AG04450 (cell line): ENCODE results near the gene GJC3. TPM values are rescaled to one million over a fixed set of nuclear protein-coding genes. Genes with fewer than 3 reads are reported as not detected.
A peak's percentile ranks its signal among the peaks of the same experiment; 100 is the strongest.

ENCODE experiments used
- CTCF ChIA-PET: fragments of 300-600, 350-600 bp; formaldehyde crosslinking; extraction: SDS; loops from one replicate; lab custom pipeline; 2022; ENCODE audit warnings: antibody characterized with exemption, inconsistent platforms; lab: Charles Lee
- POLR2A ChIA-PET: fragments of 350-600 bp; formaldehyde crosslinking; extraction: SDS; loops from one replicate; lab custom pipeline; 2021; ENCODE audit warnings: antibody characterized with exemption, inconsistent platforms; lab: Yijun Ruan, JAX
- DNase-seq: peaks from one replicate; pipeline ENCODE4 v3.0.0-alpha.2; 2011; ENCODE audit warnings: low read depth, low spot score
- H3K27ac ChIP-seq: one replicate; pipeline ENCODE4 v1.5.1; 2012; ENCODE audit warnings: low read depth, low read length, control low read depth
- H3K27me3 ChIP-seq: one replicate; pipeline ENCODE4 v1.6.0; 2012; ENCODE audit warnings: low read length; ENCODE audit not compliant: control insufficient read depth, insufficient read depth
- H3K4me3 ChIP-seq: 2 replicates; pipeline ENCODE4 v1.5.1; 2011; ENCODE audit warnings: mild to moderate bottlenecking, low read depth, low read length, control low read depth
- H3K9me3 ChIP-seq: 2 replicates; pipeline ENCODE4 v1.5.1; 2012; ENCODE audit warnings: low read length; ENCODE audit not compliant: control insufficient read depth, insufficient read depth
- CTCF ChIP-seq: IDR thresholded peaks from 2 replicates; pipeline ENCODE4 v1.5.1; 2011; ENCODE audit warnings: low read depth, low read length, control low read depth, inconsistent platforms
- polyA plus RNA-seq: library from polyadenylated mRNA; depleted of rRNA; stranded (reverse); fragments of >200 nt; gene quantifications from 2 replicates; pipeline ENCODE4 v1.2.3, GENCODE V29; 2011

GJC3 gene
- polyA plus RNA-seq, 1 experiment: not detected

GRCh38 chr7:99928188-99928587 lies 1.2 kb downstream of the GJC3 start:
- ChIA-PET POLR2A (interaction anchor here (0.7 kb wide), 1 partner anchor 9 kb away, joined by 3 read pairs; the partner anchor contains the start of gene TRIM4), CTCF (interaction anchor here (1.8 kb wide), 1 partner anchor 9 kb away, joined by 8 read pairs; the partner anchor contains the start of gene TRIM4)
- no peak for DNase-seq
- Histone ChIP-seq H3K4me3 (no peak overlapping the region), H3K27ac (no peak overlapping the region), H3K27me3 (peaks cover 14% of the 10 kb centered on the region), H3K9me3 (no peaks in the 10 kb centered on the region)
- no peak for TF ChIP-seq CTCF

- H3K27ac ChIP-seq: no peak overlapping the region
- ChIA-PET POLR2A (interaction anchor here (0.7 kb wide), 1 partner anchor 8 kb away, joined by 3 read pairs; the partner anchor contains the start of gene TRIM4), CTCF (no interaction called here)
- H3K4me3 ChIP-seq: no peak overlapping the region
- no peak for DNase-seq
- H3K27me3 ChIP-seq: peaks cover 13% of the 10 kb centered on the region
- H3K9me3 ChIP-seq: no peaks in the 10 kb centered on the region
- no peak for TF ChIP-seq CTCF
Measured at GRCh38 chr7:99927536-99927935, 1.9 kb downstream of the GJC3 start.

- TF ChIP-seq CTCF: no peak
- ChIA-PET CTCF (no interaction called here), POLR2A (no interaction called here)
- no peak for DNase-seq
- Histone ChIP-seq H3K9me3 (no peaks in the 10 kb centered on the region), H3K27ac (no peak overlapping the region), H3K4me3 (no peak overlapping the region), H3K27me3 (peaks cover 10% of the 10 kb centered on the region)
Measured at GRCh38 chr7:99926321-99926720, 3.1 kb downstream of the GJC3 start.

GRCh38 chr7:99923200-99923599 lies 6.2 kb downstream of the GJC3 start:
- TF ChIP-seq CTCF: no peak
- no peak for DNase-seq
- no peak overlapping the region for H3K27ac ChIP-seq
- no peak overlapping the region for H3K4me3 ChIP-seq
- POLR2A ChIA-PET: no interaction called here
- CTCF ChIA-PET: interaction anchor here (1.3 kb wide), 1 partner anchor 10 kb away, joined by 4 read pairs; no protein-coding TSS in a partner anchor
- peaks cover 4% of the 10 kb centered on the region for H3K27me3 ChIP-seq
- H3K9me3 ChIP-seq: no peaks in the 10 kb centered on the region

GRCh38 chr7:99920149-99920548 lies 9.3 kb downstream of the GJC3 start:
- ChIA-PET CTCF (interaction anchor here (1.2 to 1.8 kb wide), 2 partner anchors 9 to 55 kb away, joined by 5 to 8 read pairs; partner anchors contain the start of genes AZGP1 and GJC3), POLR2A (interaction anchor here (0.6 to 1.1 kb wide), 4 partner anchors 8 to 558 kb away, joined by 3 to 6 read pairs (median 3); partner anchors contain the start of gene GJC3)
- no peak for DNase-seq
- Histone ChIP-seq H3K9me3 (no peaks in the 10 kb centered on the region), H3K27me3 (no peaks in the 10 kb centered on the region), H3K4me3 (peak overlapping the region; percentile 90), H3K27ac (no peak overlapping the region)
- TF ChIP-seq CTCF: no peak
